Progenitor cell of endocrine pancreas (in vitro differentiated cells): ENCODE results near the gene MUC3A. TPM values are rescaled to one million over a fixed set of nuclear protein-coding genes. Genes with fewer than 3 reads are reported as not detected.
"Not testable (repeated sequence)": the region's sequence is repeated elsewhere in the genome, so short reads cannot be mapped to it uniquely, and the experiment has no call there.

ENCODE experiments used
- DNase-seq: peaks from one replicate; pipeline ENCODE4 v3.0.0; 2021; ENCODE audit warnings: low spot score; ENCODE audit not compliant: unreplicated experiment
- H3K27ac Mint-ChIP-seq: 2 replicates; pipeline ENCODE4 v1.8.0; 2021; ENCODE audit warnings: mild to moderate bottlenecking, moderate library complexity, mixed read lengths
- H3K27me3 Mint-ChIP-seq: 2 replicates; pipeline ENCODE4 v1.8.0; 2021; ENCODE audit warnings: mixed read lengths
- H3K36me3 Mint-ChIP-seq: 2 replicates; pipeline ENCODE4 v1.8.0; 2022; ENCODE audit warnings: mixed read lengths; ENCODE audit not compliant: insufficient read depth
- H3K4me1 Mint-ChIP-seq: 2 replicates; pipeline ENCODE4 v1.8.0; 2021; ENCODE audit warnings: low read depth, mixed read lengths
- H3K4me3 Mint-ChIP-seq: 2 replicates; pipeline ENCODE4 v1.8.0; 2021; ENCODE audit warnings: low read depth, mild to moderate bottlenecking, moderate library complexity, mixed read lengths
- H3K9me3 Mint-ChIP-seq: 2 replicates; pipeline ENCODE4 v1.8.0; 2021; ENCODE audit warnings: low read depth, mixed read lengths
- CTCF ChIP-seq: fragments of 200-600 bp; sonication (generic); IDR thresholded peaks from one replicate; pipeline ENCODE4 v1.5.0; 2021; ENCODE audit warnings: antibody characterized with exemption, mild to moderate bottlenecking; ENCODE audit not compliant: unreplicated experiment
- total RNA-seq: library from RNA; stranded (reverse); gene quantifications from 2 replicates; pipeline ENCODE4 v1.2.1, GENCODE V29; 2021

Gene MUC3A
- total RNA-seq, 1 donor from 2014 or later, result 2.0 TPM

- Mint-ChIP-seq H3K27me3 (peaks cover 36% of the 10 kb centered on the region), H3K27ac (no peak overlapping the region), H3K4me1 (no peaks in the 10 kb centered on the region), H3K36me3 (no peaks in the 10 kb centered on the region), H3K9me3 (peaks cover 5% of the 10 kb centered on the region), H3K4me3 (no peak overlapping the region)
- no peak for DNase-seq
- no peak for TF ChIP-seq CTCF
Measured at GRCh38 chr7:100975371-100975821, 26.1 kb downstream of the MUC3A start.

- no peak for DNase-seq
Measured at GRCh38 chr7:100978300-100978699, 29.0 kb downstream of the MUC3A start.

GRCh38 chr7:100983451-100984187 is 34.3 kb downstream of the MUC3A start:
- Mint-ChIP-seq H3K4me3 (no peak overlapping the region), H3K27me3 (peaks cover 14% of the 10 kb centered on the region), H3K36me3 (no peaks in the 10 kb centered on the region), H3K4me1 (no peaks in the 10 kb centered on the region), H3K9me3 (no peaks in the 10 kb centered on the region), H3K27ac (no peak overlapping the region)
- no peak for DNase-seq
- no peak for TF ChIP-seq CTCF

More at GRCh38 chr7:100978300-100978699, 29.0 kb downstream of the MUC3A start:
- H3K27ac Mint-ChIP-seq, result no peak overlapping the region
- H3K9me3 Mint-ChIP-seq, result peaks cover 5% of the 10 kb centered on the region
- H3K4me3 Mint-ChIP-seq, result no peak overlapping the region
- TF ChIP-seq CTCF, result no peak
- no peaks in the 10 kb centered on the region for H3K4me1 Mint-ChIP-seq
- H3K36me3 Mint-ChIP-seq, result no peaks in the 10 kb centered on the region
- H3K27me3 Mint-ChIP-seq, result peaks cover 21% of the 10 kb centered on the region

GRCh38 chr7:100984241-100984918 is 35.0 kb downstream of the MUC3A start:
- not testable (repeated sequence) for H3K27ac Mint-ChIP-seq, DNase-seq, H3K9me3 Mint-ChIP-seq, H3K36me3 Mint-ChIP-seq, H3K4me1 Mint-ChIP-seq, H3K4me3 Mint-ChIP-seq
- peaks cover 14% of the 10 kb centered on the region for H3K27me3 Mint-ChIP-seq

GRCh38 chr7:100985033-100985797 is 35.9 kb downstream of the MUC3A start:
- H3K4me1 Mint-ChIP-seq, H3K27ac Mint-ChIP-seq, H3K36me3 Mint-ChIP-seq, H3K4me3 Mint-ChIP-seq, DNase-seq, H3K9me3 Mint-ChIP-seq: not testable (repeated sequence)
- peaks cover 14% of the 10 kb centered on the region for H3K27me3 Mint-ChIP-seq

- DNase-seq, result no peak
Measured at GRCh38 chr7:100991631-100992030, 42.3 kb downstream of the MUC3A start.

GRCh38 chr7:100992280-100992679 is 42.9 kb downstream of the MUC3A start:
- H3K4me1 Mint-ChIP-seq, H3K36me3 Mint-ChIP-seq, H3K4me3 Mint-ChIP-seq, H3K9me3 Mint-ChIP-seq, H3K27me3 Mint-ChIP-seq, H3K27ac Mint-ChIP-seq, DNase-seq: not testable (repeated sequence)

More at GRCh38 chr7:100991631-100992030, 42.3 kb downstream of the MUC3A start:
- Mint-ChIP-seq H3K27me3 (no peaks in the 10 kb centered on the region), H3K4me1 (no peaks in the 10 kb centered on the region), H3K36me3 (no peaks in the 10 kb centered on the region), H3K9me3 (no peaks in the 10 kb centered on the region), H3K27ac (no peak overlapping the region), H3K4me3 (no peak overlapping the region)
- TF ChIP-seq CTCF, result no peak

GRCh38 chr7:100994671-100995070 is 45.3 kb downstream of the MUC3A start:
- H3K4me1 Mint-ChIP-seq, DNase-seq, H3K27me3 Mint-ChIP-seq, H3K27ac Mint-ChIP-seq, H3K36me3 Mint-ChIP-seq, H3K4me3 Mint-ChIP-seq, H3K9me3 Mint-ChIP-seq: not testable (repeated sequence)
